ENCODE results near the gene BCL11A. TPM values are rescaled to one million over a fixed set of nuclear protein-coding genes. Genes with fewer than 3 reads are reported as not detected.
A peak's percentile ranks its signal among the peaks of the same experiment; 100 is the strongest.

Gene BCL11A
- total RNA-seq, 2 donors from 2014 or later: 14.3 to 16.2 TPM

DNA sequence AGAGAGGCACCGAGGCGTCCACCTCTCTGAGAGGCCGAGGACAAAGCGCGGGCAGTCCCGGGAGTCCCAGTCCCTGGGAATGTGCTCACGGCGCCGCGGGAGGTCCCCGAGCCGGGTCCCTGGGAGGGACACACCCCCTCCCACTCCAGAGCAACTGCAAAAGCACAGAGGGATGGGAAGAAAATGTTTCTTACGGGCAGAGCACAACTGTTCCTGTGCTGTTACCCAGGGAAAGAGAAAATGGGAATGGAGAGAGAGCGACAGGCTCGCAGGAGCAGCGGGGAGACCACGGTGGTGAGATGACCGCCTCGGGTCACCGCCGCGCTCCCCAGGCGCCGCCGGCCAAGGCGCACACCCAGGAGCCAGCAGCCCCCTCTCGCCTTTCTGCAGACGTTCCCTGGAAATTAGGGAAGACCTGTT is 1.2 kb upstream of the BCL11A start:
- no peaks in the 10 kb centered on the region for H3K9me3 ChIP-seq
- H3K4me3 ChIP-seq: peak overlapping the region; percentile 46 to 80
- H3K36me3 ChIP-seq (replicated peaks in 1 of 2; ENCODE audit: insufficient read depth in 1 of 2, low read depth in 2 of 2): no peaks in the 10 kb centered on the region
- H3K27me3 ChIP-seq: no peaks in the 10 kb centered on the region
- ATAC-seq (peak; percentile 22), DNase-seq (peak; percentile 50 to 63 (median 58))
- H3K27ac ChIP-seq: peak overlapping the region; percentile 37 to 86 (median 85)
- TF ChIP-seq POLR2A (IDR thresholded peaks at IDR 0.05): peak; percentile 8 to 80 (median 60)
- TF ChIP-seq, protein P1, sequence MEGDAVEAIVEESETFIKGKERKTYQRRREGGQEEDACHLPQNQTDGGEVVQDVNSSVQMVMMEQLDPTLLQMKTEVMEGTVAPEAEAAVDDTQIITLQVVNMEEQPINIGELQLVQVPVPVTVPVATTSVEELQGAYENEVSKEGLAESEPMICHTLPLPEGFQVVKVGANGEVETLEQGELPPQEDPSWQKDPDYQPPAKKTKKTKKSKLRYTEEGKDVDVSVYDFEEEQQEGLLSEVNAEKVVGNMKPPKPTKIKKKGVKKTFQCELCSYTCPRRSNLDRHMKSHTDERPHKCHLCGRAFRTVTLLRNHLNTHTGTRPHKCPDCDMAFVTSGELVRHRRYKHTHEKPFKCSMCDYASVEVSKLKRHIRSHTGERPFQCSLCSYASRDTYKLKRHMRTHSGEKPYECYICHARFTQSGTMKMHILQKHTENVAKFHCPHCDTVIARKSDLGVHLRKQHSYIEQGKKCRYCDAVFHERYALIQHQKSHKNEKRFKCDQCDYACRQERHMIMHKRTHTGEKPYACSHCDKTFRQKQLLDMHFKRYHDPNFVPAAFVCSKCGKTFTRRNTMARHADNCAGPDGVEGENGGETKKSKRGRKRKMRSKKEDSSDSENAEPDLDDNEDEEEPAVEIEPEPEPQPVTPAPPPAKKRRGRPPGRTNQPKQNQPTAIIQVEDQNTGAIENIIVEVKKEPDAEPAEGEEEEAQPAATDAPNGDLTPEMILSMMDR (IDR thresholded peaks at IDR 0.05): no peak
- peaks cover 27% of the 10 kb centered on the region for H3K4me1 ChIP-seq
- intact Hi-C loops (cut with DNase I): no loop called here
- WGBS, 2 donors: 0% methylated on average over 25 to 28 of the region's 28 CpGs

DNA sequence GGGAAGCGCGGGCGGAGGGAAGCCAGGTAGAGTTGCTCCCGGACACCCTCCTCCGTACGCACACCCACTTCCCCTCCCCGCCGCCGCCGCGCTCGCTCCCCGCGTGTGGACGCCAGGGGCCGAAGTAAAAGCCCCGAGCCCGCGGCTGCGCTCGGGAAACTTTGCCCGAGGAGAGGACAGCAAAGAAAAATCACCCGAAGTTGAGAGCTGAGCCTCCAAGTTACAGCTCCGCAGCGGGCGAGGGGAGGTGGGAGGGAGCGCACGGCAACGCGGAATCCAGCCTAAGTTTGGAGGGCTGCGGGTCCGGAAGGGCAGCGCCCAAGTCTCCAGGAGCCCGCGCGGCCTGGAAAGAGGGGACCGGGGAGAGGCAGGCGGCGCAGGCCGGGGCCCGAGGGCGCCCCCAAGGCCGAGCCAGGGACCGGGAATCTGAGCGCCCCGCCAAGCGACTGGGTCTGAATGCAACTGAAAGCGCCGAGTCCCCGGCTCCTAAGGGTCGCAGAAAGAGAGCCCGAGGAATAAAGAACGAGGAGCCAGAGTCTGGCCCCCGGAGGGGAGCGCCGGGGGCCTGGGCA is 706 bp upstream of the BCL11A start:
- H3K4me1 ChIP-seq: peaks cover 31% of the 10 kb centered on the region
- 0% methylated on average over 21 to 52 of the region's 56 CpGs for WGBS, 2 donors
- no peaks in the 10 kb centered on the region for H3K27me3 ChIP-seq
- peak overlapping the region; percentile 46 to 80 for H3K4me3 ChIP-seq
- intact Hi-C loops (cut with DNase I): no loop called here
- ATAC-seq (peak; percentile 37), DNase-seq (peak; percentile 55 to 63 (median 61))
- H3K9me3 ChIP-seq: no peaks in the 10 kb centered on the region
- TF ChIP-seq, protein P1 (IDR thresholded peaks at IDR 0.05): peak in 3 of 7 experiments; percentile 5 to 21 (median 11)
- peak in 1 of 3 donors; percentile 16 for TF ChIP-seq POLR2A (IDR thresholded peaks at IDR 0.05)
- no peaks in the 10 kb centered on the region for H3K36me3 ChIP-seq (replicated peaks in 1 of 2; ENCODE audit: insufficient read depth in 1 of 2, low read depth in 2 of 2)
- peak overlapping the region; percentile 62 to 86 (median 85) for H3K27ac ChIP-seq

DNA sequence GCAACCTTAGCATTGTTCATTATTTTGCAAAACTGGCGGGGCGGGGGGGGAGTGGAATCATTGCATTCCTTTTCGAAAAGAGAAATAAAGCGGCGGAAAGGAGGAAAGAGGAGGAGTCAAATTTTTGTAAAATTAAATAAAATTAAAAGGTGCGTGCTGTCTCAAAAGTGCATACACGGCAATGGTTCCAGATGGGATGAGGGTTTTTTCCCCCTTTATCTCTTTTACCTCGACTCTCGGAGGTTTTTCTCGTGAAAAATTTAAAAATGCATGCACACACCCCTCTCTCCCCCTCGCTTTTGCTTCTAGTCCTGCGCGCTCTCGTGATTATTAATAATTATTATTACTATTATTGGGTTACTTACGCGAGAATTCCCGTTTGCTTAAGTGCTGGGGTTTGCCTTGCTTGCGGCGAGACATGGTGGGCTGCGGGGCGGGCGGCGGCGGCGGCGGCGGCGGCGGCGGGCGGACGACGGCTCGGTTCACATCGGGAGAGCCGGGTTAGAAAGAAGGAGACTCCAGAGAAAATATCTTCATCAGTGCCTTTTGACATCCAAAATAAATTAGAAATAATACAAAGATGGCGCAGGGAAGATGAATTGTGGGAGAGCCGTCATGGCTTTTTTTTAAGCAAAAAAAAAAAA is 481 bp downstream of the BCL11A start:
- 0 to 1% methylated on average over 38 of the region's 38 CpGs for WGBS, 2 donors
- TF ChIP-seq, protein P1 (IDR thresholded peaks at IDR 0.05): no peak
- TF ChIP-seq POLR2A (IDR thresholded peaks at IDR 0.05): no peak
- ATAC-seq: no peak
- intact Hi-C loops (cut with DNase I): no loop called here
- no peak for DNase-seq
- peak overlapping the region; percentile 78 to 88 (median 85) for H3K27ac ChIP-seq
- H3K4me3 ChIP-seq: peak overlapping the region; percentile 27 to 80
- no peaks in the 10 kb centered on the region for H3K9me3 ChIP-seq
- no peaks in the 10 kb centered on the region for H3K36me3 ChIP-seq (replicated peaks in 1 of 2; ENCODE audit: insufficient read depth in 1 of 2, low read depth in 2 of 2)
- peaks cover 40% of the 10 kb centered on the region for H3K4me1 ChIP-seq
- no peaks in the 10 kb centered on the region for H3K27me3 ChIP-seq

DNA sequence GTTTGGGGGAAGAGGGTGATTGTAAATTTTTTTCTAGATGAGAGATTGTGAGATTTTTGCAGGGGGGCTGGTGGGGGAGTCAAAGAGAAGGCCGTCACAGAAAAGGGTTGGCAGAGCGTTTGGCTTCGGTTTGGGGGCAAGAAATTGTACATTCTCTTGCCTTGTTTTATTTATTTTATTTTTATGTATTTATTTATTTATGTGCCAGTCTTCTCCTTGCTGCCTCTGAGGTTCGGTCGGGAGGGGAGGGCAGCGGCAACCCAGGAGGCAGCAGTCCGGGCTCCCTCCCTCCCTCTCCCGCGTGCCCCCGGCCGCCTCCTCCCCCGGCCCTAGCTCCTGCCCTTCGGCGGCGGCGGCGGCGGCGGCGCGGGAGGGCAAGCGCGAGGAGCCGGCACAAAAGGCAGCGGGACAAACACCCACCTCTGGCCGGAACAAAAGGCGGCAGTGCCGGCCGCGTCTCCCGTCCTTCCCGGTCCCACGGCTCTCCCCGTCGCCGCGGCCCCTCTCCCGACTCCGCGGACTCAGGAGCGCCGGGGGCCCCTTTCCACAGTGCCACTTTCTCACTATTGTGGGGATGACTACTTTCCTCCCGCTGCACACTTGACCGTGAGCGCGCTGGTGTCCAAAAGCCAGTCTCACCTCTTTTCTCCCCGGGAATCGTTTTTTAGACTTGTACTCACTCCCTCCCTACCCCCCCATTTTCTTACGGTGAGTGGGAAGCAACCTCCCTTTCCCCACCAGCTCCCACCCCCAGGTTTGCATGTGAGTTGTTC is 1.2 kb downstream of the BCL11A start:
- H3K4me3 ChIP-seq: peak overlapping the region; percentile 27 to 80
- no peaks in the 10 kb centered on the region for H3K36me3 ChIP-seq (replicated peaks in 1 of 2; ENCODE audit: insufficient read depth in 1 of 2, low read depth in 2 of 2)
- ATAC-seq (peak; percentile 16), DNase-seq (peak; percentile 44 to 60 (median 46))
- peaks cover 37% of the 10 kb centered on the region for H3K4me1 ChIP-seq
- 0 to 1% methylated on average over 33 to 49 of the region's 49 CpGs for WGBS, 2 donors
- no peaks in the 10 kb centered on the region for H3K27me3 ChIP-seq
- H3K27ac ChIP-seq: peak overlapping the region; percentile 78 to 88 (median 85)
- intact Hi-C loops (cut with DNase I): no loop called here
- no peaks in the 10 kb centered on the region for H3K9me3 ChIP-seq
- TF ChIP-seq, protein P1 (IDR thresholded peaks at IDR 0.05): no peak
- peak; percentile 28 to 60 (median 60) for TF ChIP-seq POLR2A (IDR thresholded peaks at IDR 0.05)
